OCI-LY1 (cell line): ENCODE measurements around the gene ARL14.

ENCODE experiments used
- H2AFZ ChIP-seq: fragments of 200-600 bp; sonication (generic), shearing (Covaris generic); 2 replicates; pipeline ENCODE4 v1.6.0; 2014; ENCODE audit warnings: antibody characterized with exemption, mild to moderate bottlenecking, low read length
- H3F3A ChIP-seq: fragments of 200-600 bp; sonication (generic), shearing (Covaris generic); 2 replicates; pipeline ENCODE4 v1.6.0; 2014; ENCODE audit warnings: mild to moderate bottlenecking, antibody characterized with exemption, low read length, moderate library complexity; ENCODE audit not compliant: insufficient read depth
- H3K27ac ChIP-seq: fragments of 200-600 bp; sonication (generic); 2 replicates; pipeline ENCODE4 v1.5.1; 2014; ENCODE audit warnings: low read length, mixed run types, mild to moderate bottlenecking, low read depth; ENCODE audit not compliant: poor library complexity, severe bottlenecking
- H3K27me3 ChIP-seq: fragments of 200-600 bp; sonication (generic); 2 replicates; pipeline ENCODE4 v1.6.0; 2014; ENCODE audit warnings: antibody characterized with exemption, mild to moderate bottlenecking, low read length, moderate library complexity; ENCODE audit not compliant: insufficient read depth
- H3K36me3 ChIP-seq: fragments of 200-600 bp; sonication (generic); 2 replicates; pipeline ENCODE4 v1.6.1; 2014; ENCODE audit warnings: mild to moderate bottlenecking, antibody characterized with exemption, low read length, moderate library complexity, mixed read lengths; ENCODE audit not compliant: insufficient read depth
- H3K4me1 ChIP-seq: fragments of 200-600 bp; sonication (generic); 2 replicates; pipeline ENCODE4 v1.5.1; 2014; ENCODE audit warnings: mild to moderate bottlenecking, low read length, moderate library complexity; ENCODE audit not compliant: insufficient read depth, severe bottlenecking
- H3K4me2 ChIP-seq: fragments of 200-600 bp; sonication (generic), shearing (Covaris generic); 2 replicates; pipeline ENCODE4 v1.6.1; 2014; ENCODE audit warnings: low read length
- H3K4me3 ChIP-seq: fragments of 200-600 bp; sonication (generic); 2 replicates; pipeline ENCODE4 v1.5.1; 2014; ENCODE audit warnings: low read length, low read depth, mild to moderate bottlenecking, mixed read lengths; ENCODE audit not compliant: poor library complexity, severe bottlenecking
- H3K79me2 ChIP-seq: fragments of 200-600 bp; shearing (Covaris generic); 2 replicates; pipeline ENCODE4 v1.6.1; 2016; ENCODE audit warnings: mixed run types, low read length, mixed read lengths; ENCODE audit not compliant: insufficient read depth
- H3K9ac ChIP-seq: fragments of 200-600 bp; sonication (generic), shearing (Covaris generic); 2 replicates; pipeline ENCODE4 v1.6.1; 2014; ENCODE audit warnings: mild to moderate bottlenecking, low read length, mixed read lengths
- H3K9me2 ChIP-seq: fragments of 200-600 bp; sonication (generic), shearing (Covaris generic); 2 replicates; pipeline ENCODE4 v1.6.1; 2014; ENCODE audit warnings: low read depth, mild to moderate bottlenecking, low read length, mixed read lengths
- H3K9me3 ChIP-seq: fragments of 200-600 bp; shearing (Covaris generic); 2 replicates; pipeline ENCODE4 v1.6.1; 2014; ENCODE audit warnings: low read length, mixed read lengths
- H4K20me1 ChIP-seq: fragments of 200-600 bp; sonication (generic), shearing (Covaris generic); 2 replicates; pipeline ENCODE4 v1.6.0; 2016; ENCODE audit warnings: mild to moderate bottlenecking, low read length; ENCODE audit not compliant: insufficient read depth
- CTCF ChIP-seq: fragments of 200-600 bp; sonication (generic), shearing (Covaris generic); IDR thresholded peaks from 2 replicates; pipeline ENCODE4 v1.5.1; 2017; ENCODE audit warnings: mild to moderate bottlenecking, antibody characterized with exemption, low read length, moderate library complexity, mixed read lengths
- EZH2 ChIP-seq: fragments of 200-600 bp; sonication (generic), shearing (Covaris generic); IDR thresholded peaks from 2 replicates; pipeline ENCODE4 v1.8.0; 2017; ENCODE audit warnings: borderline replicate concordance, mixed run types, mild to moderate bottlenecking, antibody characterized with exemption, low read length, moderate library complexity, mixed read lengths

ARL14 gene

GRCh38 chr3:160665784-160666526 lies 11.0 kb upstream of the ARL14 start:
- no peak overlapping the region for H3K27ac ChIP-seq
- no peaks in the 10 kb centered on the region for H3K27me3 ChIP-seq
- H3F3A ChIP-seq = no peaks in the 10 kb centered on the region
- H3K9me3 ChIP-seq = no peaks in the 10 kb centered on the region
- H3K4me1 ChIP-seq = peaks cover 15% of the 10 kb centered on the region
- H3K36me3 ChIP-seq = no peaks in the 10 kb centered on the region
- no peaks in the 10 kb centered on the region for H3K9me2 ChIP-seq
- no peak overlapping the region for H2AFZ ChIP-seq
- H3K4me3 ChIP-seq = no peak overlapping the region
- H3K9ac ChIP-seq = no peak overlapping the region
- no peak for TF ChIP-seq EZH2
- no peak for TF ChIP-seq CTCF
- no peaks in the 10 kb centered on the region for H3K79me2 ChIP-seq
- H4K20me1 ChIP-seq = no peaks in the 10 kb centered on the region
- no peak overlapping the region for H3K4me2 ChIP-seq

- TF ChIP-seq CTCF (no peak), EZH2 (no peak)
- Histone ChIP-seq H3K79me2 (no peaks in the 10 kb centered on the region), H3K4me2 (no peak overlapping the region)
Measured at GRCh38 chr3:160667452-160667851, 9.5 kb upstream of the ARL14 start.

GRCh38 chr3:160668454-160668853 lies 8.5 kb upstream of the ARL14 start:
- no peak overlapping the region for H3K27ac ChIP-seq
- H3K9me3 ChIP-seq = no peaks in the 10 kb centered on the region
- TF ChIP-seq CTCF (no peak), EZH2 (no peak)
- H3K4me1 ChIP-seq = peaks cover 15% of the 10 kb centered on the region
- no peak overlapping the region for H3K4me2 ChIP-seq
- no peaks in the 10 kb centered on the region for H3K79me2 ChIP-seq
- H3K36me3 ChIP-seq = no peaks in the 10 kb centered on the region
- H3F3A ChIP-seq = no peaks in the 10 kb centered on the region
- H3K9ac ChIP-seq = no peak overlapping the region
- no peaks in the 10 kb centered on the region for H4K20me1 ChIP-seq
- no peaks in the 10 kb centered on the region for H3K9me2 ChIP-seq
- no peaks in the 10 kb centered on the region for H3K27me3 ChIP-seq
- no peak overlapping the region for H2AFZ ChIP-seq
- H3K4me3 ChIP-seq = no peak overlapping the region

More at GRCh38 chr3:160667452-160667851, 9.5 kb upstream of the ARL14 start:
- Histone ChIP-seq H3K9ac (no peak overlapping the region), H3K36me3 (no peaks in the 10 kb centered on the region), H3K27me3 (no peaks in the 10 kb centered on the region), H3K9me2 (no peaks in the 10 kb centered on the region), H3K27ac (no peak overlapping the region), H3K9me3 (no peaks in the 10 kb centered on the region), H3K4me3 (no peak overlapping the region), H2AFZ (no peak overlapping the region), H3F3A (no peaks in the 10 kb centered on the region), H4K20me1 (no peaks in the 10 kb centered on the region), H3K4me1 (peaks cover 15% of the 10 kb centered on the region)
